HCT116 (cell line): Measurements from ENCODE around the gene THSD4. TPM values are rescaled to one million over a fixed set of nuclear protein-coding genes. Genes with fewer than 3 reads are reported as not detected.

Source experiments
- ATAC-seq: fragments of 200-7000 bp; cut with Tn5 transposase; 2 replicates; pipeline ENCODE4 v1.9.1; 2020; ENCODE audit warnings: mild to moderate bottlenecking, moderate library complexity
- BruUV-seq: library from RNA; stranded (reverse); fragments of 400-500 nt; replicated peaks from 2 replicates; lab custom pipeline; 2021; lab: Mats Ljungman, UMichigan
- CTCF ChIA-PET: fragments of 300-600 bp; sonication (Branson Sonifier 250); formaldehyde crosslinking; loops from one replicate; lab custom pipeline; 2021; ENCODE audit warnings: antibody characterized with exemption; lab: Charles Lee
- POLR2A ChIA-PET: fragments of 300-600, 350-600 bp; sonication (Branson Sonifier 250); formaldehyde crosslinking; loops from one replicate; lab custom pipeline; 2021; ENCODE audit warnings: antibody characterized with exemption; lab: Charles Lee
- RAD21 ChIA-PET, 2 experiments: fragments of 300-600 bp; sonication (Branson Sonifier 250); formaldehyde crosslinking; loops; one replicate each; lab custom pipeline; 2023; ENCODE audit warnings: low total read pairs in 2 of 2; ENCODE audit not compliant: uncharacterized antibody in 2 of 2, unreplicated experiment in 2 of 2, low non-redundant PET in 1 of 2; lab: Charles Lee
- DNase-seq: peaks from one replicate; pipeline ENCODE4 v3.0.0-alpha.2; 2010; ENCODE audit warnings: low read depth, low spot score
- H2AFZ ChIP-seq: fragments of 200-600 bp; shearing (Covaris generic), sonication (generic); 2 replicates; pipeline ENCODE4 v1.6.1; 2017; ENCODE audit warnings: low read depth, mixed run types, mixed read lengths, antibody characterized with exemption, low read length; ENCODE audit not compliant: poor library complexity, severe bottlenecking
- H3K27ac ChIP-seq: 2 replicates; pipeline ENCODE4 v1.5.1; 2012; ENCODE audit warnings: low read depth, low read length
- H3K27me3 ChIP-seq: fragments of 200-600 bp; sonication (generic); 2 replicates; pipeline ENCODE4 v1.6.1; 2016; ENCODE audit warnings: mixed run types, low read length, mixed read lengths; ENCODE audit not compliant: insufficient read depth
- H3K36me3 ChIP-seq, 2 experiments: fragments of 200-500 bp in 1 of 2; fragments of 200-600 bp in 1 of 2; sonication (Bioruptor generic) in 1 of 2; sonication (generic) in 1 of 2; 2 replicates each; pipeline versions ENCODE4 v1.5.1 to v1.6.1; 2014 to 2016; ENCODE audit warnings: low read length in 2 of 2, inconsistent platforms in 1 of 2, mixed read lengths in 1 of 2, mixed run types in 1 of 2; ENCODE audit not compliant: insufficient read depth in 2 of 2, control insufficient read depth in 1 of 2
- H3K4me1 ChIP-seq, 2 experiments: fragments of 200-600 bp in 1 of 2; sonication (generic) in 1 of 2; 2 replicates each; pipeline versions ENCODE4 v1.5.1 to v1.6.1; 2012 to 2017; ENCODE audit warnings: low read length in 2 of 2, inconsistent platforms in 1 of 2, mild to moderate bottlenecking in 1 of 2, mixed read lengths in 1 of 2, mixed run types in 1 of 2, moderate library complexity in 1 of 2; ENCODE audit not compliant: insufficient read depth in 2 of 2, control insufficient read depth in 1 of 2
- H3K4me2 ChIP-seq: fragments of 200-600 bp; sonication (generic); 2 replicates; pipeline ENCODE4 v1.6.1; 2017; ENCODE audit warnings: mixed run types, low read length, mixed read lengths
- H3K4me3 ChIP-seq, 2 experiments: fragments of 200-600 bp in 1 of 2; sonication (generic) in 1 of 2; replicated peaks in 1 of 2; 2 replicates each; pipeline ENCODE4 v1.5.1; 2011 to 2016; ENCODE audit warnings: low read length in 2 of 2, control low read depth in 1 of 2, low read depth in 1 of 2, mild to moderate bottlenecking in 1 of 2, mixed read lengths in 1 of 2, mixed run types in 1 of 2
- H3K79me2 ChIP-seq: fragments of 200-600 bp; sonication (generic); 2 replicates; pipeline ENCODE4 v1.6.1; 2017; ENCODE audit warnings: mild to moderate bottlenecking, mixed run types, low read length, moderate library complexity, mixed read lengths; ENCODE audit not compliant: insufficient read depth
- H3K9ac ChIP-seq: fragments of 200-600 bp; sonication (generic); 2 replicates; pipeline ENCODE4 v1.6.1; 2016; ENCODE audit warnings: low read length, mixed read lengths
- H3K9me2 ChIP-seq: fragments of 200-600 bp; sonication (generic), shearing (Covaris generic); 2 replicates; pipeline ENCODE4 v1.6.1; 2017; ENCODE audit warnings: mixed run types, mild to moderate bottlenecking, moderate library complexity; ENCODE audit not compliant: insufficient read depth
- H3K9me3 ChIP-seq, 2 experiments: fragments of 200-500 bp in 1 of 2; fragments of 200-600 bp in 1 of 2; sonication (Bioruptor generic) in 1 of 2; sonication (generic) in 1 of 2; 2 replicates each; pipeline ENCODE4 v1.6.1; 2014 to 2017; ENCODE audit warnings: low read length in 2 of 2, mixed read lengths in 2 of 2, inconsistent platforms in 1 of 2, low read depth in 1 of 2, mild to moderate bottlenecking in 1 of 2, mixed run types in 1 of 2, moderate library complexity in 1 of 2; ENCODE audit not compliant: control insufficient read depth in 1 of 2, insufficient read depth in 1 of 2
- H4K20me1 ChIP-seq: fragments of 200-600 bp; sonication (generic), shearing (Covaris generic); 2 replicates; pipeline ENCODE4 v1.6.1; 2017; ENCODE audit warnings: mixed run types, mild to moderate bottlenecking, moderate library complexity; ENCODE audit not compliant: insufficient read depth
- CEBPB ChIP-seq: IDR thresholded peaks from 2 replicates; pipeline ENCODE4 v1.6.1; 2012; ENCODE audit warnings: low read depth
- ELF1 ChIP-seq: IDR thresholded peaks from 2 replicates; pipeline ENCODE4 v1.6.1; 2012; ENCODE audit warnings: low read depth, borderline replicate concordance
- EZH2phosphoT487 ChIP-seq: fragments of 200-600 bp; IDR thresholded peaks from 2 replicates; pipeline ENCODE4 v1.6.1; 2018; ENCODE audit warnings: antibody characterized with exemption, borderline replicate concordance
- FOSL1 ChIP-seq: IDR thresholded peaks from 2 replicates; pipeline ENCODE4 v1.6.1; 2012; ENCODE audit warnings: low read depth
- JUND ChIP-seq: IDR thresholded peaks from 2 replicates; pipeline ENCODE4 v1.6.1; 2012
- RAD21 ChIP-seq: IDR thresholded peaks from 2 replicates; pipeline ENCODE4 v1.6.1; 2012; ENCODE audit warnings: low read depth, mild to moderate bottlenecking
- SP1 ChIP-seq: IDR thresholded peaks from 2 replicates; pipeline ENCODE4 v1.6.1; 2012; ENCODE audit warnings: low read depth
- SRF ChIP-seq: IDR thresholded peaks from 2 replicates; pipeline ENCODE4 v1.6.1; 2012; ENCODE audit warnings: low read depth
- TCF7L2 ChIP-seq: IDR thresholded peaks from 2 replicates; pipeline ENCODE4 v1.7.0; 2011; ENCODE audit warnings: borderline replicate concordance, inconsistent platforms; ENCODE audit not compliant: insufficient read depth, insufficient read length; ENCODE audit errors: extremely low read depth
- ZFX ChIP-seq: fragments of 450-650 bp; IDR thresholded peaks from 2 replicates; pipeline ENCODE4 v1.6.1; 2017
- intact Hi-C: fragments of 100-400 bp; cut with micrococcal nuclease; formaldehyde crosslinking; loops from 2 replicates; pipeline ENCODE4 v1.10.0; 2022
- total RNA-seq: library from RNA; stranded (reverse); gene quantifications from one replicate; pipeline ENCODE4 v1.2.1, GENCODE V29; 2021; ENCODE audit not compliant: unreplicated experiment
- TF ChIP-seq, protein P1 (sequence below): IDR thresholded peaks from 2 replicates; pipeline ENCODE4 v1.6.1; 2012
- TF ChIP-seq, protein P2 (sequence below), 3 experiments: fragments of 200-600 bp in 1 of 3; sonication (generic) in 1 of 3; IDR thresholded peaks in 2 of 3; conservative IDR thresholded peaks in 1 of 3; 2 replicates each; pipeline ENCODE4 v1.5.1; 2012 to 2017; ENCODE audit warnings: low read depth in 2 of 3, low read length in 2 of 3, antibody characterized with exemption in 1 of 3, borderline replicate concordance in 1 of 3, control low read depth in 1 of 3, mild to moderate bottlenecking in 1 of 3, mixed read lengths in 1 of 3, mixed run types in 1 of 3, moderate library complexity in 1 of 3; ENCODE audit not compliant: insufficient read depth in 1 of 3

Gene THSD4
- total RNA-seq, 1 experiment from 2014 or later, result 30.5 TPM

- H3K27ac ChIP-seq, result no peak overlapping the region
- no peaks in the 10 kb centered on the region for H4K20me1 ChIP-seq
- no peaks in the 10 kb centered on the region for H3K36me3 ChIP-seq
- no peak overlapping the region for H2AFZ ChIP-seq
- no peaks in the 10 kb centered on the region for H3K79me2 ChIP-seq
- ATAC-seq, result no peak
- ChIA-PET RAD21 (interaction anchor here (1.1 to 1.3 kb wide), 4 partner anchors 8 to 445 kb away, joined by 3 to 7 read pairs (median 4); partner anchors contain the start of gene GRAMD2A (in 1 of the 2)), POLR2A (interaction anchor here (1.1 to 1.8 kb wide), 2 partner anchors 9 to 23 kb away, joined by 3 to 4 read pairs; no protein-coding TSS in a partner anchor), CTCF (interaction anchor here (0.6 to 4.5 kb wide), 14 partner anchors 9 to 949 kb away, joined by 3 to 40 read pairs (median 6); no protein-coding TSS in a partner anchor)
- H3K4me1 ChIP-seq, result peaks cover 31 to 44% of the 10 kb centered on the region in 2 experiments
- BruUV-seq, result no TSS peak
- H3K27me3 ChIP-seq, result no peaks in the 10 kb centered on the region
- peak overlapping the region; percentile 37 for H3K4me2 ChIP-seq
- H3K9me2 ChIP-seq, result no peaks in the 10 kb centered on the region
- DNase-seq, result no peak
- H3K9me3 ChIP-seq, result no peaks in the 10 kb centered on the region
- H3K9ac ChIP-seq, result no peak overlapping the region
- intact Hi-C loops, result loop anchor here (1.0 to 2.0 kb wide), 2 partner anchors 49 to 401 kb away; no protein-coding TSS in a partner anchor
- 0 out of 2 replicates have a peak, but pooled peaks have one; percentile 7 for TF ChIP-seq FOSL1
- no peak for TF ChIP-seq RAD21
- TF ChIP-seq, protein P1, sequence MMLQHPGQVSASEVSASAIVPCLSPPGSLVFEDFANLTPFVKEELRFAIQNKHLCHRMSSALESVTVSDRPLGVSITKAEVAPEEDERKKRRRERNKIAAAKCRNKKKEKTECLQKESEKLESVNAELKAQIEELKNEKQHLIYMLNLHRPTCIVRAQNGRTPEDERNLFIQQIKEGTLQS, result no peak
- no peak overlapping the region for H3K4me3 ChIP-seq
Measured at GRCh38 chr15:71752128-71752527, 636.9 kb downstream of the THSD4 start.

GRCh38 chr15:71752604-71753289, 637.5 kb downstream of the THSD4 start:
- peak overlapping the region; percentile 37 for H3K4me2 ChIP-seq

More at GRCh38 chr15:71752604-71753289, 637.5 kb downstream of the THSD4 start:
- Histone ChIP-seq H3K9ac (no peak overlapping the region), H3K9me2 (no peaks in the 10 kb centered on the region), H3K27me3 (no peaks in the 10 kb centered on the region), H2AFZ (peak overlapping the region; percentile 79), H3K79me2 (no peaks in the 10 kb centered on the region), H3K36me3 (no peaks in the 10 kb centered on the region), H3K27ac (no peak overlapping the region), H4K20me1 (no peaks in the 10 kb centered on the region), H3K9me3 (no peaks in the 10 kb centered on the region), H3K4me3 (no peak overlapping the region), H3K4me1 (peaks cover 25 to 38% of the 10 kb centered on the region in 2 experiments)
- ATAC-seq (peak; percentile 59), DNase-seq (peak; percentile 65)
- intact Hi-C loops, result loop anchor here (1.0 to 2.0 kb wide), 2 partner anchors 49 to 400 kb away; no protein-coding TSS in a partner anchor
- ChIA-PET RAD21 (interaction anchor here (1.1 to 1.3 kb wide), 4 partner anchors 9 to 445 kb away, joined by 3 to 7 read pairs (median 4); partner anchors contain the start of gene GRAMD2A (in 1 of the 2)), POLR2A (interaction anchor here (0.6 to 1.8 kb wide), 3 partner anchors 9 to 52 kb away, joined by 3 to 4 read pairs (median 3); no protein-coding TSS in a partner anchor), CTCF (interaction anchor here (0.6 to 4.5 kb wide), 16 partner anchors 9 to 950 kb away, joined by 3 to 40 read pairs (median 4); no protein-coding TSS in a partner anchor)
- BruUV-seq, result no TSS peak
- TF ChIP-seq FOSL1 (no peak), ELF1 (no peak), RAD21 (peak; percentile 76), TCF7L2 (no peak), CEBPB (no peak), SRF (no peak), JUND (no peak), SP1 (no peak), ZFX (no peak), EZH2phosphoT487 (no peak)
- TF ChIP-seq, protein P2, sequence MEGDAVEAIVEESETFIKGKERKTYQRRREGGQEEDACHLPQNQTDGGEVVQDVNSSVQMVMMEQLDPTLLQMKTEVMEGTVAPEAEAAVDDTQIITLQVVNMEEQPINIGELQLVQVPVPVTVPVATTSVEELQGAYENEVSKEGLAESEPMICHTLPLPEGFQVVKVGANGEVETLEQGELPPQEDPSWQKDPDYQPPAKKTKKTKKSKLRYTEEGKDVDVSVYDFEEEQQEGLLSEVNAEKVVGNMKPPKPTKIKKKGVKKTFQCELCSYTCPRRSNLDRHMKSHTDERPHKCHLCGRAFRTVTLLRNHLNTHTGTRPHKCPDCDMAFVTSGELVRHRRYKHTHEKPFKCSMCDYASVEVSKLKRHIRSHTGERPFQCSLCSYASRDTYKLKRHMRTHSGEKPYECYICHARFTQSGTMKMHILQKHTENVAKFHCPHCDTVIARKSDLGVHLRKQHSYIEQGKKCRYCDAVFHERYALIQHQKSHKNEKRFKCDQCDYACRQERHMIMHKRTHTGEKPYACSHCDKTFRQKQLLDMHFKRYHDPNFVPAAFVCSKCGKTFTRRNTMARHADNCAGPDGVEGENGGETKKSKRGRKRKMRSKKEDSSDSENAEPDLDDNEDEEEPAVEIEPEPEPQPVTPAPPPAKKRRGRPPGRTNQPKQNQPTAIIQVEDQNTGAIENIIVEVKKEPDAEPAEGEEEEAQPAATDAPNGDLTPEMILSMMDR (IDR thresholded peaks at IDR 0.05 in 2 of 3, conservative IDR thresholded peaks at IDR 0.05 in 1 of 3; ENCODE audit: borderline replicate concordance in 1 of 3, insufficient read depth in 1 of 3, low read depth in 2 of 3, low read length in 2 of 3), result peak; percentile 65 to 81 (median 68)
